ENCODE data around the gene TENT4A.

TENT4A gene

DNA sequence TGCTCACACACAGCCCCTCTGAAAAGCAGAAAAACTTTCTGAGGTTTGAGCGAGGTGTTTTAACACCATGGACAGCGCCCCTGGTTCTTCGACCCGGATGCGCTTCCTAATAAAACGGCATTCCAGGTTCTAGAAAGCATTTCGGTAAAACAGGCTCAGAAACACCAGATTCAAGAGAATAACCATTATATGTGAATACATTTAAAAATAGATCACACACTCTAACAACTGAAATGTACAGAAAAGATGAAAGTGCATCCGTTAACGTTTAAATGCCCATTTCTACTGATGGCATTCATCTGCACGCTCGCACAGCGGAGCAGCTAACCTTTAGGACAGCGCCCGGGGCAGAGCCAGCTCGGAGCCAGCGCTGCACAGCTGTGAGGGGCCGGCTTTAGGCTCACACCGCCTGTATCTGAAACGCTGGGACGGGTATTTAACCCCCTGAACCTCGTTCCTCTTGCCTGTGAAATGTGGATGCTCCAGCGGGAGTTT, 26.3 kb upstream of the TENT4A start:
- TF ChIP-seq MYC (IDR thresholded peaks at IDR 0.05; ENCODE audit: low read depth, low read length) (no peak), POLR2A (IDR thresholded peaks at IDR 0.05; ENCODE audit: extremely low read depth, insufficient read length) (no peak)
- TF ChIP-seq, protein P1, sequence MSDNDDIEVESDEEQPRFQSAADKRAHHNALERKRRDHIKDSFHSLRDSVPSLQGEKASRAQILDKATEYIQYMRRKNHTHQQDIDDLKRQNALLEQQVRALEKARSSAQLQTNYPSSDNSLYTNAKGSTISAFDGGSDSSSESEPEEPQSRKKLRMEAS (IDR thresholded peaks at IDR 0.05; ENCODE audit: low read depth, low read length), result no peak
- TF ChIP-seq, protein P2, sequence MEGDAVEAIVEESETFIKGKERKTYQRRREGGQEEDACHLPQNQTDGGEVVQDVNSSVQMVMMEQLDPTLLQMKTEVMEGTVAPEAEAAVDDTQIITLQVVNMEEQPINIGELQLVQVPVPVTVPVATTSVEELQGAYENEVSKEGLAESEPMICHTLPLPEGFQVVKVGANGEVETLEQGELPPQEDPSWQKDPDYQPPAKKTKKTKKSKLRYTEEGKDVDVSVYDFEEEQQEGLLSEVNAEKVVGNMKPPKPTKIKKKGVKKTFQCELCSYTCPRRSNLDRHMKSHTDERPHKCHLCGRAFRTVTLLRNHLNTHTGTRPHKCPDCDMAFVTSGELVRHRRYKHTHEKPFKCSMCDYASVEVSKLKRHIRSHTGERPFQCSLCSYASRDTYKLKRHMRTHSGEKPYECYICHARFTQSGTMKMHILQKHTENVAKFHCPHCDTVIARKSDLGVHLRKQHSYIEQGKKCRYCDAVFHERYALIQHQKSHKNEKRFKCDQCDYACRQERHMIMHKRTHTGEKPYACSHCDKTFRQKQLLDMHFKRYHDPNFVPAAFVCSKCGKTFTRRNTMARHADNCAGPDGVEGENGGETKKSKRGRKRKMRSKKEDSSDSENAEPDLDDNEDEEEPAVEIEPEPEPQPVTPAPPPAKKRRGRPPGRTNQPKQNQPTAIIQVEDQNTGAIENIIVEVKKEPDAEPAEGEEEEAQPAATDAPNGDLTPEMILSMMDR (IDR thresholded peaks at IDR 0.05; ENCODE audit: low read depth, low read length), result no peak
- H3K4me3 ChIP-seq (ENCODE audit: low read depth, low read length), result peak overlapping the region; percentile 11
- DNase-seq (ENCODE audit: low read depth), result peak; percentile 42

DNA sequence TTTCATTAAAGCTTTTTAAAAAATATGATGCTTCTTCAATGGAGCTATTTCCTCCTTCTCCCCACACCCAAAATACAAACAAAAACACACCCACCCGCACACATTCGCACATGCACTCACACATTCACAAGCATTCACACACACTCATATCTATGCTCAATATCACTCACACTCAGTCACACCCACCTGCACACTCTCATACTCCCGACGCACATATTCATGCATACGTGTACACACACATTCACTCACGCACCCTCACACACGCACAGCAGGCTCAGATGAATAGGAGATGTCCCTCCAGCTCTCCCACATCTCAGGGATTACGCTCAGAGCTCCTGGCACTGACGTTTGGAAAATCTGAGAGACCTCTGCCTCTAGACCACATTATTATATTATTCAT, 25.7 kb upstream of the TENT4A start:
- no peak for DNase-seq (ENCODE audit: low read depth)
- TF ChIP-seq MYC (IDR thresholded peaks at IDR 0.05; ENCODE audit: low read depth, low read length) (no peak), POLR2A (IDR thresholded peaks at IDR 0.05; ENCODE audit: extremely low read depth, insufficient read length) (no peak)
- TF ChIP-seq, protein P1 (IDR thresholded peaks at IDR 0.05; ENCODE audit: low read depth, low read length), result no peak
- TF ChIP-seq, protein P2 (IDR thresholded peaks at IDR 0.05; ENCODE audit: low read depth, low read length), result no peak
- no peak overlapping the region for H3K4me3 ChIP-seq (ENCODE audit: low read depth, low read length)

- H3K4me3 ChIP-seq (ENCODE audit: low read depth, low read length), result no peak overlapping the region
- DNase-seq (ENCODE audit: low read depth), result no peak
- TF ChIP-seq, protein P2 (IDR thresholded peaks at IDR 0.05; ENCODE audit: low read depth, low read length), result no peak
- TF ChIP-seq MYC (IDR thresholded peaks at IDR 0.05; ENCODE audit: low read depth, low read length), result no peak
- no peak for TF ChIP-seq POLR2A (IDR thresholded peaks at IDR 0.05; ENCODE audit: extremely low read depth, insufficient read length)
Measured at GRCh38 chr5:6692906-6693305, 20.3 kb upstream of the TENT4A start.

- TF ChIP-seq POLR2A (IDR thresholded peaks at IDR 0.05; ENCODE audit: extremely low read depth, insufficient read length), result no peak
- TF ChIP-seq, protein P2 (IDR thresholded peaks at IDR 0.05; ENCODE audit: low read depth, low read length), result no peak
- TF ChIP-seq MYC (IDR thresholded peaks at IDR 0.05; ENCODE audit: low read depth, low read length), result no peak
- TF ChIP-seq, protein P1 (IDR thresholded peaks at IDR 0.05; ENCODE audit: low read depth, low read length), result no peak
- H3K4me3 ChIP-seq (ENCODE audit: low read depth, low read length), result no peak overlapping the region
Measured at GRCh38 chr5:6698696-6699095, 14.5 kb upstream of the TENT4A start.

DNA sequence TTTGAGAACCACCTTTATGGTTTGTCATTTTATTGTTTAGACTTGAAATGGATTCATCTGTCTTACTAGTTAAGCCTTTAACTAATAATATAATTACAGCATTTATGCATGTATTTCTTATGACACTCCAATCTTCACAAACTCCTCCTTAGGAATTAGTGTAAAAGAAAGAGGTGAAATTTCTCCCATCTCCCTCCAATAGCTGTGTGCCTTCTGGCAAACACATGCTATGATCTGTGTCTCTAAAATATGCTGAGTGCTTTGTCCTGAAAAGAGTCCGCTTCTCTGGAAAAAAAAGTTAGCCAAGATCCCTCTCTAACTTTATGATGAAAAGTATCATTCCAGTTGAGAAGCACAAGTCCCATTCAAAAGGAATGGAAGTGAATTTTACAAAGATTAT, 13.9 kb upstream of the TENT4A start:
- H3K4me3 ChIP-seq (ENCODE audit: low read depth, low read length), result no peak overlapping the region
- no peak for TF ChIP-seq POLR2A (IDR thresholded peaks at IDR 0.05; ENCODE audit: extremely low read depth, insufficient read length)
- TF ChIP-seq, protein P1 (IDR thresholded peaks at IDR 0.05; ENCODE audit: low read depth, low read length), result no peak
- TF ChIP-seq MYC (IDR thresholded peaks at IDR 0.05; ENCODE audit: low read depth, low read length), result no peak
- TF ChIP-seq, protein P2 (IDR thresholded peaks at IDR 0.05; ENCODE audit: low read depth, low read length), result no peak
- DNase-seq (ENCODE audit: low read depth), result no peak

More at GRCh38 chr5:6698696-6699095, 14.5 kb upstream of the TENT4A start:
- DNase-seq (ENCODE audit: low read depth), result no peak

Data from NB4 (cell line).